MM.1S (cell line): ENCODE data around the gene GALNS.

Experiments
- DNase-seq: peaks from one replicate; pipeline ENCODE4 v3.0.0-alpha.2; 2015
- H2AFZ ChIP-seq: fragments of 300-600 bp; sonication (generic); 2 replicates; pipeline ENCODE4 v1.6.0; 2016; ENCODE audit warnings: antibody characterized with exemption, low read length
- H3F3A ChIP-seq: fragments of 300-600 bp; sonication (generic); 2 replicates; pipeline ENCODE4 v1.6.1; 2016; ENCODE audit warnings: mild to moderate bottlenecking, antibody characterized with exemption, low read length, moderate library complexity, mixed read lengths; ENCODE audit not compliant: insufficient read depth
- H3K27ac ChIP-seq: fragments of 300-600 bp; sonication (generic); 2 replicates; pipeline ENCODE4 v1.5.1; 2016; ENCODE audit warnings: mild to moderate bottlenecking, low read length
- H3K27me3 ChIP-seq: fragments of 300-600 bp; sonication (generic); replicated peaks from 2 replicates; pipeline ENCODE4 v1.6.0; 2016; ENCODE audit warnings: low read length; ENCODE audit not compliant: insufficient read depth
- H3K36me3 ChIP-seq: fragments of 300-600 bp; sonication (generic); replicated peaks from 2 replicates; pipeline ENCODE4 v1.6.1; 2016; ENCODE audit warnings: mild to moderate bottlenecking, low read length, mixed read lengths; ENCODE audit not compliant: insufficient read depth
- H3K4me1 ChIP-seq: fragments of 300-600 bp; sonication (generic); 2 replicates; pipeline ENCODE4 v1.6.1; 2016; ENCODE audit warnings: low read length, mixed read lengths
- H3K4me2 ChIP-seq: fragments of 300-600 bp; sonication (generic); 2 replicates; pipeline ENCODE4 v1.6.0; 2016; ENCODE audit warnings: low read depth, low read length
- H3K4me3 ChIP-seq: fragments of 300-600 bp; sonication (generic); 2 replicates; pipeline ENCODE4 v1.5.1; 2016; ENCODE audit warnings: low read length, mixed read lengths
- H3K79me2 ChIP-seq: fragments of 300-600 bp; sonication (generic); 2 replicates; pipeline ENCODE4 v1.6.1; 2016; ENCODE audit warnings: mixed run types, low read length, mixed read lengths
- H3K9ac ChIP-seq: fragments of 300-600 bp; sonication (generic); 2 replicates; pipeline ENCODE4 v1.6.1; 2016; ENCODE audit warnings: low read length, mixed read lengths
- H3K9me2 ChIP-seq: fragments of 300-600 bp; sonication (generic); replicated peaks from 2 replicates; pipeline ENCODE4 v1.6.1; 2016; ENCODE audit warnings: mild to moderate bottlenecking, low read length, mixed read lengths; ENCODE audit not compliant: insufficient read depth
- H3K9me3 ChIP-seq: fragments of 300-600 bp; sonication (generic); replicated peaks from 2 replicates; pipeline ENCODE4 v1.6.1; 2016; ENCODE audit warnings: mild to moderate bottlenecking, low read length, mixed read lengths; ENCODE audit not compliant: insufficient read depth
- H4K20me1 ChIP-seq: fragments of 300-600 bp; sonication (generic); 2 replicates; pipeline ENCODE4 v1.6.1; 2016; ENCODE audit warnings: mild to moderate bottlenecking, low read length, moderate library complexity, mixed read lengths; ENCODE audit not compliant: insufficient read depth
- CTCF ChIP-seq: fragments of 300-600 bp; sonication (generic); IDR thresholded peaks from 2 replicates; pipeline ENCODE4 v1.5.1; 2016; ENCODE audit warnings: antibody characterized with exemption, low read length, mixed read lengths
- EZH2 ChIP-seq: fragments of 300-600 bp; sonication (generic); optimal IDR thresholded peaks from 2 replicates; pipeline ENCODE3; 2017; ENCODE audit warnings: low read depth, mild to moderate bottlenecking, antibody characterized with exemption, low read length, mixed read lengths
- EZH2phosphoT487 ChIP-seq: fragments of 300-600 bp; sonication (generic); IDR thresholded peaks from 2 replicates; pipeline ENCODE4 v1.6.1; 2018; ENCODE audit warnings: antibody characterized with exemption, low read length

Gene GALNS

GRCh38 chr16:88778541-88779065, 78.1 kb downstream of the GALNS start:
- H4K20me1 ChIP-seq, result peaks cover 4% of the 10 kb centered on the region; the same call in 1 of the 2 replicates
- no peaks in the 10 kb centered on the region for H3K9me2 ChIP-seq
- H3K4me1 ChIP-seq, result peaks cover 16% of the 10 kb centered on the region; the same call in 1 of the 2 replicates
- no peak overlapping the region for H3K4me2 ChIP-seq
- H3K27me3 ChIP-seq, result no peaks in the 10 kb centered on the region
- no peak for DNase-seq
- H2AFZ ChIP-seq, result no peak overlapping the region
- TF ChIP-seq CTCF (no peak), EZH2phosphoT487 (no peak), EZH2 (no peak)
- H3K9me3 ChIP-seq, result no peaks in the 10 kb centered on the region
- H3K36me3 ChIP-seq, result no peaks in the 10 kb centered on the region
- H3K9ac ChIP-seq, result no peak overlapping the region
- H3K27ac ChIP-seq, result no peak overlapping the region
- H3K4me3 ChIP-seq, result no peak overlapping the region
- peaks cover 16% of the 10 kb centered on the region for H3F3A ChIP-seq
- peaks cover 100% of the 10 kb centered on the region for H3K79me2 ChIP-seq

GRCh38 chr16:88778271-88778525, 78.5 kb downstream of the GALNS start:
- Histone ChIP-seq H3K27me3 (no peaks in the 10 kb centered on the region), H3F3A (peaks cover 12% of the 10 kb centered on the region), H2AFZ (no peak overlapping the region), H3K9me3 (no peaks in the 10 kb centered on the region), H3K4me3 (no peak overlapping the region), H3K4me1 (peaks cover 16% of the 10 kb centered on the region; the same call in 1 of the 2 replicates), H3K9me2 (no peaks in the 10 kb centered on the region), H3K27ac (no peak overlapping the region), H4K20me1 (peaks cover 4% of the 10 kb centered on the region; the same call in 1 of the 2 replicates), H3K9ac (no peak overlapping the region), H3K36me3 (no peaks in the 10 kb centered on the region), H3K79me2 (peaks cover 100% of the 10 kb centered on the region), H3K4me2 (no peak overlapping the region)
- no peak for TF ChIP-seq EZH2
- no peak for TF ChIP-seq EZH2phosphoT487
- no peak for TF ChIP-seq CTCF
- DNase-seq, result no peak

GRCh38 chr16:88777471-88778270, 79.1 kb downstream of the GALNS start:
- H3K4me1 ChIP-seq, result peaks cover 16% of the 10 kb centered on the region; the same call in 1 of the 2 replicates
- peaks cover 8% of the 10 kb centered on the region for H3F3A ChIP-seq
- H3K9me3 ChIP-seq, result no peaks in the 10 kb centered on the region
- H3K27ac ChIP-seq, result no peak overlapping the region
- TF ChIP-seq EZH2 (no peak), CTCF (no peak), EZH2phosphoT487 (no peak)
- peaks cover 4% of the 10 kb centered on the region; the same call in 1 of the 2 replicates for H4K20me1 ChIP-seq
- H3K27me3 ChIP-seq, result no peaks in the 10 kb centered on the region
- peaks cover 100% of the 10 kb centered on the region for H3K79me2 ChIP-seq
- H3K4me3 ChIP-seq, result no peak overlapping the region
- no peak overlapping the region for H2AFZ ChIP-seq
- H3K9me2 ChIP-seq, result no peaks in the 10 kb centered on the region
- DNase-seq, result no peak
- H3K4me2 ChIP-seq, result no peak overlapping the region
- no peak overlapping the region for H3K9ac ChIP-seq
- no peaks in the 10 kb centered on the region for H3K36me3 ChIP-seq
